IMR-90 (cell line): Measurements from ENCODE around the gene MTPN. TPM values are rescaled to one million over a fixed set of nuclear protein-coding genes. Genes with fewer than 3 reads are reported as not detected.

Source experiments
- ATAC-seq: fragments of 200-7000 bp; cut with Tn5 transposase; 2 replicates; pipeline ENCODE4 v1.9.1; 2020; ENCODE audit warnings: low read depth, mild to moderate bottlenecking, moderate library complexity
- BruUV-seq: library from RNA; stranded (reverse); fragments of 400-500 nt; replicated peaks from 2 replicates; lab custom pipeline; 2021; lab: Mats Ljungman, UMichigan
- CTCF ChIA-PET: fragments of 300-600 bp; formaldehyde crosslinking; extraction: SDS; loops from one replicate; lab custom pipeline; 2021; ENCODE audit warnings: antibody characterized with exemption; lab: Yijun Ruan, JAX
- POLR2A ChIA-PET: fragments of 300-600 bp; sonication (Branson Sonifier 250); formaldehyde crosslinking; loops from one replicate; lab custom pipeline; 2022; ENCODE audit warnings: antibody characterized with exemption; ENCODE audit not compliant: unreplicated experiment; lab: Charles Lee
- DNase-seq: peaks from one replicate; pipeline ENCODE4 v3.0.0; 2013
- H2AFZ ChIP-seq: replicated peaks from 2 replicates; pipeline ENCODE3; 2013; ENCODE audit warnings: low read length, mild to moderate bottlenecking; ENCODE audit not compliant: poor library complexity
- H2AK5ac ChIP-seq: 2 replicates; pipeline ENCODE4 v1.6.1; 2013; ENCODE audit warnings: low read depth, low read length, inconsistent platforms
- H2AK9ac ChIP-seq: replicated peaks from 2 replicates; pipeline ENCODE3; 2013; ENCODE audit warnings: mild to moderate bottlenecking, low read depth, low read length, moderate library complexity; ENCODE audit not compliant: poor library complexity
- H2BK120ac ChIP-seq: 2 replicates; pipeline ENCODE4 v1.6.1; 2013; ENCODE audit warnings: low read depth, low read length, inconsistent platforms
- H2BK15ac ChIP-seq: 3 replicates; pipeline ENCODE4 v1.6.1; 2013; ENCODE audit warnings: low read depth, low read length, inconsistent platforms
- H2BK20ac ChIP-seq: 2 replicates; pipeline ENCODE4 v1.6.1; 2013; ENCODE audit warnings: low read depth, mild to moderate bottlenecking, inconsistent platforms, low read length, moderate library complexity
- H2BK5ac ChIP-seq: 2 replicates; pipeline ENCODE4 v1.6.1; 2013; ENCODE audit warnings: mild to moderate bottlenecking, low read depth, low read length, inconsistent platforms; ENCODE audit not compliant: poor library complexity, severe bottlenecking
- H3K14ac ChIP-seq: replicated peaks from 2 replicates; pipeline ENCODE4 v1.6.1; 2013; ENCODE audit warnings: low read depth, low read length, inconsistent platforms
- H3K18ac ChIP-seq: 2 replicates; pipeline ENCODE4 v1.6.1; 2013; ENCODE audit warnings: low read depth, low read length, control low read depth
- H3K23ac ChIP-seq: 2 replicates; pipeline ENCODE4 v1.6.1; 2013; ENCODE audit warnings: low read depth, low read length, inconsistent platforms
- H3K27ac ChIP-seq: 2 replicates; pipeline ENCODE4 v1.5.1; 2013; ENCODE audit warnings: mild to moderate bottlenecking, control low read depth, low read length; ENCODE audit not compliant: insufficient read depth
- H3K27me3 ChIP-seq: 2 replicates; pipeline ENCODE4 v1.6.1; 2013; ENCODE audit warnings: low read length; ENCODE audit not compliant: control insufficient read depth, insufficient read depth
- H3K36me3 ChIP-seq: 2 replicates; pipeline ENCODE4 v1.6.1; 2013; ENCODE audit warnings: low read length, mixed read lengths; ENCODE audit not compliant: control insufficient read depth, insufficient read depth
- H3K4ac ChIP-seq: 2 replicates; pipeline ENCODE4 v1.6.1; 2013; ENCODE audit warnings: low read depth, low read length, inconsistent platforms
- H3K4me1 ChIP-seq: 2 replicates; pipeline ENCODE4 v1.6.1; 2013; ENCODE audit warnings: low read length, mixed read lengths; ENCODE audit not compliant: control insufficient read depth, insufficient read depth
- H3K4me2 ChIP-seq: 2 replicates; pipeline ENCODE4 v1.6.1; 2013; ENCODE audit warnings: low read depth, mild to moderate bottlenecking, control low read depth, low read length, moderate library complexity
- H3K4me3 ChIP-seq: 2 replicates; pipeline ENCODE4 v1.5.1; 2013; ENCODE audit warnings: low read depth, mild to moderate bottlenecking, control low read depth, low read length, moderate library complexity; ENCODE audit not compliant: insufficient read depth
- H3K56ac ChIP-seq: 2 replicates; pipeline ENCODE4 v1.6.1; 2013; ENCODE audit warnings: low read length, inconsistent platforms; ENCODE audit not compliant: insufficient read depth; ENCODE audit errors: extremely low read depth
- H3K79me1 ChIP-seq, 2 experiments: 2 replicates each; pipeline ENCODE4 v1.6.1; 2013; ENCODE audit warnings: low read length in 2 of 2, inconsistent platforms in 1 of 2, low read depth in 1 of 2
- H3K9ac ChIP-seq: 2 replicates; pipeline ENCODE4 v1.6.1; 2013; ENCODE audit warnings: low read depth, low read length, control low read depth
- H3K9me1 ChIP-seq: 2 replicates; pipeline ENCODE4 v1.6.1; 2013; ENCODE audit warnings: low read length, inconsistent platforms; ENCODE audit not compliant: insufficient read depth
- H3K9me3 ChIP-seq: 2 replicates; pipeline ENCODE4 v1.6.1; 2013; ENCODE audit warnings: low read length; ENCODE audit not compliant: control insufficient read depth, insufficient read depth
- H4K20me1 ChIP-seq: 2 replicates; pipeline ENCODE4 v1.6.1; 2013; ENCODE audit warnings: low read length, inconsistent platforms; ENCODE audit not compliant: insufficient read depth
- H4K5ac ChIP-seq: 2 replicates; pipeline ENCODE4 v1.6.1; 2013; ENCODE audit warnings: mild to moderate bottlenecking, low read depth, low read length, control low read depth
- H4K8ac ChIP-seq, 2 experiments: 2 replicates each; pipeline ENCODE4 v1.6.1; 2013; ENCODE audit warnings: low read depth in 2 of 2, low read length in 2 of 2, control low read depth in 1 of 2, inconsistent platforms in 1 of 2
- H4K91ac ChIP-seq: 2 replicates; pipeline ENCODE4 v1.6.1; 2013; ENCODE audit warnings: low read depth, low read length, inconsistent platforms; ENCODE audit not compliant: insufficient read depth
- BHLHE40 ChIP-seq: fragments of 150-350 bp; IDR thresholded peaks from 2 replicates; pipeline ENCODE4 v1.6.1; 2016; ENCODE audit warnings: mild to moderate bottlenecking, low read depth, low read length
- CEBPB ChIP-seq: IDR thresholded peaks from 2 replicates; pipeline ENCODE4 v1.6.1; 2012; ENCODE audit warnings: low read depth, low read length, improper control_type of control experiment
- CHD1 ChIP-seq: IDR thresholded peaks from 2 replicates; pipeline ENCODE4 v1.6.1; 2012; ENCODE audit warnings: low read depth, low read length, improper control_type of control experiment
- MAZ ChIP-seq: IDR thresholded peaks from 2 replicates; pipeline ENCODE4 v1.6.1; 2012; ENCODE audit warnings: low read depth, mild to moderate bottlenecking, low read length, improper control_type of control experiment, moderate library complexity, borderline replicate concordance
- MXI1 ChIP-seq: IDR thresholded peaks from 2 replicates; pipeline ENCODE4 v1.6.1; 2012; ENCODE audit warnings: low read depth, mild to moderate bottlenecking, low read length, moderate library complexity, borderline replicate concordance
- NFE2L2 ChIP-seq: fragments of 150-350 bp; IDR thresholded peaks from 2 replicates; pipeline ENCODE4 v1.6.1; 2016; ENCODE audit warnings: low read depth, mild to moderate bottlenecking, low read length
- RAD21 ChIP-seq: IDR thresholded peaks from 2 replicates; pipeline ENCODE4 v1.6.1; 2012; ENCODE audit warnings: low read length, improper control_type of control experiment
- RCOR1 ChIP-seq: IDR thresholded peaks from 2 replicates; pipeline ENCODE4 v1.6.1; 2012; ENCODE audit warnings: mild to moderate bottlenecking, low read length, improper control_type of control experiment; ENCODE audit not compliant: insufficient replicate concordance
- dilution Hi-C: fragments of 300-500 bp; cut with HindIII; formaldehyde crosslinking; loops from one replicate; pipeline ENCODE4 v1.14.3; 2018; ENCODE audit warnings: low sequenced_read_pairs; ENCODE audit not compliant: unreplicated experiment
- in situ Hi-C: fragments of 300-500 bp; cut with MboI; formaldehyde crosslinking; loops from 3 replicates; pipeline ENCODE4 v1.14.3; 2019; ENCODE audit warnings: low sequenced_read_pairs, inconsistent platforms, mixed read lengths
- intact Hi-C: fragments of 100-400 bp; cut with micrococcal nuclease; formaldehyde crosslinking; loops from 2 replicates; pipeline ENCODE4 v1.10.0; 2022
- polyA plus RNA-seq, 3 experiments: library from polyadenylated mRNA; depleted of rRNA; stranded (reverse); fragments of >200 nt; gene quantifications; 2 replicates each; pipeline ENCODE4 v1.2.3, GENCODE V29; 2012; ENCODE audit warnings: low replicate concordance in 1 of 3
- total RNA-seq: library from RNA; depleted of rRNA; stranded (reverse); fragments of >200 nt; gene quantifications from 2 replicates; pipeline ENCODE4 v1.2.3, GENCODE V29; 2012
- TF ChIP-seq, protein P1 (sequence below): fragments of 150-350 bp; IDR thresholded peaks from 2 replicates; pipeline ENCODE4 v1.6.1; 2016; ENCODE audit warnings: low read depth, mild to moderate bottlenecking, low read length, moderate library complexity, borderline replicate concordance
- TF ChIP-seq, protein P2 (sequence below): fragments of 150-350 bp; IDR thresholded peaks from 2 replicates; pipeline ENCODE4 v1.6.1; 2017; ENCODE audit warnings: mild to moderate bottlenecking, antibody characterized with exemption, low read length, low read depth

The MTPN gene
- total and polyA plus RNA-seq, 2 of the 4 experiments (the other 2 are of a cell fraction): 58.8 to 94.4 TPM

DNA sequence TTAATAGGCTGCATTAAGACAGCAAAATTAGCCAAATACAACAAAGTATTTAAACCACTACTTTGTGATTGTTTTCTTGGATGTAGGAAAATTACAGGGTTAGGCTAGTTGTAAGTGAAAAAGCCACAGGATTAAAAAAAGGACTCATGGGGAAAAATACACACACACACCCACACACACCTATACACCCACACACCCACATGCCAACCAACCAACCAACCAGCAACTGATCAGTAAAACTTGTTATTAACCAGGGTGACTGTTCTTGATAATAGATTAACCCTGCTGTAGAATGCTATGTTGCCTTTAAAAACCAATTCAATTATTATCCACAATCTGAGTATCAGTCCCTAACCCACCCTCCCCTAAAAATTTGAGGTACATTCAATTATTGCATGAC lies 49.0 kb downstream of the MTPN start:
- H2BK20ac ChIP-seq: no peak overlapping the region
- CTCF ChIA-PET: no interaction called here
- no peak overlapping the region for H4K8ac ChIP-seq
- no peak overlapping the region for H3K4me3 ChIP-seq
- no peak overlapping the region for H3K18ac ChIP-seq
- dilution Hi-C loops (no loop called here), in situ Hi-C loops (no loop called here), intact Hi-C loops (no loop called here)
- H2AK9ac ChIP-seq: no peak overlapping the region
- H3K23ac ChIP-seq: no peak overlapping the region
- no peak overlapping the region for H4K91ac ChIP-seq
- no peak overlapping the region for H2AFZ ChIP-seq
- H3K9ac ChIP-seq: no peak overlapping the region
- H2BK5ac ChIP-seq: no peak overlapping the region
- H3K27ac ChIP-seq: no peak overlapping the region
- no peaks in the 10 kb centered on the region for H3K27me3 ChIP-seq
- no TSS peak for BruUV-seq
- peaks cover 15% of the 10 kb centered on the region for H3K9me1 ChIP-seq
- H3K4ac ChIP-seq: no peak overlapping the region
- ATAC-seq (no peak), DNase-seq (no peak)
- peaks cover 16% of the 10 kb centered on the region for H3K4me1 ChIP-seq
- H3K56ac ChIP-seq: no peak overlapping the region
- H2BK15ac ChIP-seq: no peak overlapping the region
- peaks cover 12 to 45% of the 10 kb centered on the region in 2 experiments for H3K79me1 ChIP-seq
- POLR2A ChIA-PET: no interaction called here
- no peaks in the 10 kb centered on the region for H3K9me3 ChIP-seq
- H4K20me1 ChIP-seq: peaks cover 16% of the 10 kb centered on the region
- TF ChIP-seq MXI1 (no peak), NFE2L2 (no peak), MAZ (no peak), CEBPB (no peak), RCOR1 (no peak), RAD21 (no peak), CHD1 (no peak), BHLHE40 (no peak)
- TF ChIP-seq, protein P1, sequence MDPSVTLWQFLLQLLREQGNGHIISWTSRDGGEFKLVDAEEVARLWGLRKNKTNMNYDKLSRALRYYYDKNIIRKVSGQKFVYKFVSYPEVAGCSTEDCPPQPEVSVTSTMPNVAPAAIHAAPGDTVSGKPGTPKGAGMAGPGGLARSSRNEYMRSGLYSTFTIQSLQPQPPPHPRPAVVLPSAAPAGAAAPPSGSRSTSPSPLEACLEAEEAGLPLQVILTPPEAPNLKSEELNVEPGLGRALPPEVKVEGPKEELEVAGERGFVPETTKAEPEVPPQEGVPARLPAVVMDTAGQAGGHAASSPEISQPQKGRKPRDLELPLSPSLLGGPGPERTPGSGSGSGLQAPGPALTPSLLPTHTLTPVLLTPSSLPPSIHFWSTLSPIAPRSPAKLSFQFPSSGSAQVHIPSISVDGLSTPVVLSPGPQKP: no peak
- TF ChIP-seq, protein P2, sequence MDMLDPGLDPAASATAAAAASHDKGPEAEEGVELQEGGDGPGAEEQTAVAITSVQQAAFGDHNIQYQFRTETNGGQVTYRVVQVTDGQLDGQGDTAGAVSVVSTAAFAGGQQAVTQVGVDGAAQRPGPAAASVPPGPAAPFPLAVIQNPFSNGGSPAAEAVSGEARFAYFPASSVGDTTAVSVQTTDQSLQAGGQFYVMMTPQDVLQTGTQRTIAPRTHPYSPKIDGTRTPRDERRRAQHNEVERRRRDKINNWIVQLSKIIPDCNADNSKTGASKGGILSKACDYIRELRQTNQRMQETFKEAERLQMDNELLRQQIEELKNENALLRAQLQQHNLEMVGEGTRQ: no peak
- H2AK5ac ChIP-seq: no peak overlapping the region
- no peak overlapping the region for H4K5ac ChIP-seq
- H3K36me3 ChIP-seq: no peaks in the 10 kb centered on the region; the same call in 1 of the 2 replicates
- no peak overlapping the region for H3K4me2 ChIP-seq
- H3K14ac ChIP-seq: no peak overlapping the region
- no peak overlapping the region for H2BK120ac ChIP-seq
